ENCODE results near the gene CYB561D1. TPM values are rescaled to one million over a fixed set of nuclear protein-coding genes. Genes with fewer than 3 reads are reported as not detected.

CYB561D1 gene
- total RNA-seq, 2 donors from 2014 or later = 15.8 to 16.5 TPM

DNA sequence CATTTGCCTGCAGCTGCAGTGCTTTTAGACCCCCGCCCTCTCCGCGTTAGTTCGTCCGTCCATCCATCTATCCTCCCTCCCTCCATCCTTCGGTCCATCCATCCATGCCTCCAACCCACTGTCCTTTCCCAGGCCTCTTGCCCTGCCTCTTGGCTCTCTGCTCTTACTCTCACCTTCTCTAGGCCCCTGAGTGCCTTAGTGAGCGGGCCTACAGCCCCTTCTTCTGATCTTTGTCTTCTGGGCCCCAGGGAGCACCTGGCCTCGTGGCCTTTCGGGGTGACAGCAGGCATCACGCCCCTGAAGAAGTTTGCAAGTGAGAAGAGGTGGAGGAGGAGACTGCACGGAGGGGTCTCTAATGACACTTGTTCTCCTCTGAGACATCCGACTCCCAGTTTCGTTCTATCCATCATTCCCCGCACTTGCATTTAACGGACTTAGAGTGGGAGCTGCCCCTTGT is 9.3 kb upstream of the CYB561D1 start:
- H3K4me1 Mint-ChIP-seq (ENCODE audit: low read depth) = peaks cover 56% of the 10 kb centered on the region
- H3K27me3 Mint-ChIP-seq (ENCODE audit: low read depth) = peaks cover 15% of the 10 kb centered on the region
- ATAC-seq (replicated peaks in 1 of 2) = no peak
- H3K27ac Mint-ChIP-seq = peak overlapping the region; percentile 49
- peak overlapping the region; percentile 90 to 98 for H3K4me3 Mint-ChIP-seq
- DNase-seq = no peak
- no peaks in the 10 kb centered on the region for H3K36me3 Mint-ChIP-seq (ENCODE audit: insufficient read depth in 2 of 2)
- no peaks in the 10 kb centered on the region for H3K9me3 Mint-ChIP-seq

DNA sequence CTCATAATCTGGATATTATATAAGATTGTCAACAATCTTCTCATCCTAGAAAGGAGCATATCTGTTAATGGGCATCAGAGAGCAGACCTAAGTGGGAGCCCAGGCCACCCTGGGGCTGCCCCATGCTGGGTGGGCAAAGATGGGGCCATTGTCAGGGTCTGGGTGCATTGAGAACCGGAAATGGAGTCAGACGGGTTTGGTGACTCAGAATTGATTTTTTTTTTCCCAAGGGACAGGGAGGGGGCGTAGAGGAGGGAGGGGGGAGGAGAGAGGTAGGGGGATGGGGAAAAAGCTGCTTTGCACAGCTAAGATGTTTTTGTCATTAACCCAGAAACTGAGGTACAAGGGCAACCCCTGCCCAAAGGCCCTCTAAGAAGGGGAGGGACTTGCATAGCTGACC is 8.9 kb upstream of the CYB561D1 start:
- no peak for DNase-seq
- no peaks in the 10 kb centered on the region for H3K36me3 Mint-ChIP-seq (ENCODE audit: insufficient read depth in 2 of 2)
- peaks cover 11% of the 10 kb centered on the region for H3K27me3 Mint-ChIP-seq (ENCODE audit: low read depth)
- ATAC-seq (replicated peaks in 1 of 2) = no peak
- peak overlapping the region; percentile 49 for H3K27ac Mint-ChIP-seq
- H3K4me1 Mint-ChIP-seq (ENCODE audit: low read depth) = peaks cover 56% of the 10 kb centered on the region
- no peaks in the 10 kb centered on the region for H3K9me3 Mint-ChIP-seq
- H3K4me3 Mint-ChIP-seq = peak overlapping the region; percentile 90 to 98

DNA sequence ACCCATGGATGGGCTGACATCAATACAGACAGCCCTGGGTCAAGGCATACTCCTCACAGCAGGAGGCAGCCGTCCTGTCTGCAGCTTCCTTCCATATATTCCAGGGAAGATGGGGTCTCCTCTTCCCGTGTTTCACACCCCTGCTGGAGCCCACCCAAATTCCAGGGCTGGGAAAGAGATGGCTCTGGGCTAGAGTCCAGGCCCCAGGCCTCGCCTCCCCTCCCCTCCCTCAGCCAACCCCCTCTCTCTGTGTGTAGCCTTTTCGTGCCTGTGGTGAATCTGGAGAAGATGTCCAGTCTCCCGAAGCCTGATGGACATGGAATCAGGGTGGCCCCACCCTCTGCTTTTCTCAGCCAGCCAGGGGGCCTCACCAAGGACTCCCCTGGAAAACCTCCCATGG is 6.6 kb upstream of the CYB561D1 start:
- Mint-ChIP-seq H3K4me3 (no peak overlapping the region), H3K9me3 (no peaks in the 10 kb centered on the region), H3K4me1 (ENCODE audit: low read depth) (peaks cover 40% of the 10 kb centered on the region), H3K27me3 (ENCODE audit: low read depth) (no peaks in the 10 kb centered on the region), H3K27ac (no peak overlapping the region), H3K36me3 (ENCODE audit: insufficient read depth in 2 of 2) (no peaks in the 10 kb centered on the region)
- DNase-seq (no peak), ATAC-seq (replicated peaks in 1 of 2) (no peak)

DNA sequence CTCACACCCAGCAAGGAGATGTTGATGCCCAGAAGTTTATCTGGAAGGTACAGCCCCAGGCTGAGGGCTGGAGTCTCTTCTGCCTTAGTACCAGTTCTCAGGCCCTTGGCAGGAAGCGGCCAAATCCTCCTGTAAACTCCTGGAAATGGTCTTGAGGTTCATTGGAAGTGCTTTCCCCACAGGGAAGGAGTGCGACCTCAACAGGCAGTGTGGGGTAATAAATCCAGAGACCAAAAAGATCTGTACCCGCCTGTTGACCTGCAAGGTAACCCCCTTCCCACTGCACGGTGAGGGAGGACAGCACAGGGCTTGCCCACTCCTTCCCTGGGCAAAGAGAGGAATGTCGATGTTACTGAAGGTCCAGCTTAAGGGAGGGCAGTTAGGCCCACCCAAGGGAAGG is 5.7 kb upstream of the CYB561D1 start:
- H3K27ac Mint-ChIP-seq = no peak overlapping the region
- no peaks in the 10 kb centered on the region for H3K27me3 Mint-ChIP-seq (ENCODE audit: low read depth)
- DNase-seq = no peak
- no peak overlapping the region for H3K4me3 Mint-ChIP-seq
- H3K36me3 Mint-ChIP-seq (ENCODE audit: insufficient read depth in 2 of 2) = no peaks in the 10 kb centered on the region
- ATAC-seq (replicated peaks in 1 of 2) = no peak
- H3K9me3 Mint-ChIP-seq = no peaks in the 10 kb centered on the region
- peaks cover 30% of the 10 kb centered on the region for H3K4me1 Mint-ChIP-seq (ENCODE audit: low read depth)

DNA sequence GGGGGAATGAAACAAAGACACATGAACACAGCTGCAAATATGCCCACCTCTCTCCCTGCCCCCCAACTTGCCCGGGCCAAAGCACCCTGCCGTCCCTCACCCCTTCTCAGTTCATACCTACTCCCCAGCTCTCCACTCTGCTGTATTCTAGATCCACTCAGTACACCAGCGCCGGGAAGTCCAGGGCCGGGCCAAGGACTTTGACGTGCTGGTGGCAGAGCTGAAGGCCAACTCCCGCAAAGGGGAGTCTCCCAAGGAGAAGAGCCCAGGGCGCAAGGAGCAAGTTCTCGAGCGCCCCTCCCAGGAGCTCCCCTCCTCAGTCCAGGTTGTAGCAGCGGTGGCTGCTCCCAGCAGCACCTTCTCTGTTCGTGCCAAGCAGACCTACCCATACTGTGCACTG is 5.2 kb upstream of the CYB561D1 start:
- Mint-ChIP-seq H3K9me3 (no peaks in the 10 kb centered on the region), H3K27ac (no peak overlapping the region), H3K27me3 (ENCODE audit: low read depth) (no peaks in the 10 kb centered on the region), H3K4me3 (no peak overlapping the region), H3K4me1 (ENCODE audit: low read depth) (peaks cover 27% of the 10 kb centered on the region), H3K36me3 (ENCODE audit: insufficient read depth in 2 of 2) (no peaks in the 10 kb centered on the region)
- DNase-seq (no peak), ATAC-seq (replicated peaks in 1 of 2) (no peak)

DNA sequence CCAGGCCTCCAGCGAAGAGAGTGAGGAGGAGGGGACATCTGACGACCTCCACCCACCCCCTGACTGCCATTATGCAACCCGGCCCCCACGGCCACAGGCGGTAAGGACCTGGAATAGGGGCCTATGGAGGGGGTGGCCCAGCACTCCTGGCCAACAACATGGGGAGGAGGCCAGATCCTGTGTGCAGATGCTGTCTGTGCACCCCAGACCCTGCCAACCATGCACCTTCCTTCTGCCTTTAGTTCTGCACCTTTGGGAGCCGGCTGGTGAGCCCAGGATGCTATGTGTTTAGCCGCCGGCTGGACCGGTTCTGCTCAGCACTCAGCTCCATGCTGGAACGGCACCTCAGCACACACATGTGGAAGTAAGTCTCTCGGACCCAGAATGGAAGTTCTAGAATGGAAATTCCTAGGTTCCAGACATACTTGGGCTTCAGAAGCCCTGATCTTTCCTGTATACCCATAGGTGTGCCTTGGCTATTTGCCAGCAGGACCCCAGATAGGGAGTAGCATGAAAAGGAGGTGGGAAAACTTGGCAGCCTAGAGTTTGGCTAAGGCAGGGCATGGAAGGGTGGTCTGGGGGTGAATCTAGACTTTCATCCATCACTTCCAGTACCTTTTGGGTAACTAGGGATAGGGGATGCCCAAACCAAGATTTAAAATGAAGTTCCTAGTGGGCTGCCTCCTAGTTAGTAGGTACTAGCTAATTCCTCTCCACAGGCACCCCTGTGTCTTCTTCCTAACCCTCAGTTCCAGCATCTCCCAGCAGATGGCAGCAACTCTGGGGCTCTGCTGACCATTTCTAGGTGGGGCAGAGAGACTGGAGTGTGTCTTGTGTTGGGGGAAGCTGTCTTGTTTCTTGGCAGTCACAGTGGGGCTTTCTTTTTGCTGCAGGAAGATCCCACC is 3.6 kb upstream of the CYB561D1 start:
- no peak for ATAC-seq (replicated peaks in 1 of 2)
- peak; percentile 71 to 76 for DNase-seq
- Mint-ChIP-seq H3K36me3 (ENCODE audit: insufficient read depth in 2 of 2) (no peaks in the 10 kb centered on the region), H3K4me1 (ENCODE audit: low read depth) (peaks cover 26% of the 10 kb centered on the region), H3K4me3 (no peak overlapping the region), H3K27me3 (ENCODE audit: low read depth) (no peaks in the 10 kb centered on the region), H3K27ac (no peak overlapping the region), H3K9me3 (no peaks in the 10 kb centered on the region)

DNA sequence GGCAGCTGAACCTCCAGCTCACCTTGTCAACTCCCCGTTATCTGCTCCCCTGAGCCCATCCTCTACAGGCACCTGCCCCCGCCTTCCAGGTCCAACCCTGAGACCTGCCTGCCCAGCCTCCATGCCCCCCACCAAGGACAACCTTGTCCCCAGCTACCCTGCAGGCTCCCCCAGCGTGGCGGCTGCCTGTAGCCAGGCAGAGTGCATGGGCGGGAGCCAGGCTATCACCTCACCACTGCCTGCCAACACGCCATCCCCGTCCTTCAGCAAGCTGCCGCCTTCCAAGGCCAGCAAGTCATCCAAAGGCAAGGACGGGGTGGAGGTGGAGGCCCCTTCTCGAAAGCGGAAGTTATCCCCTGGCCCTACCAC is 3.0 kb upstream of the CYB561D1 start:
- no peak for DNase-seq
- Mint-ChIP-seq H3K27ac (no peak overlapping the region), H3K4me1 (ENCODE audit: low read depth) (peaks cover 26% of the 10 kb centered on the region), H3K9me3 (no peaks in the 10 kb centered on the region), H3K36me3 (ENCODE audit: insufficient read depth in 2 of 2) (no peaks in the 10 kb centered on the region), H3K27me3 (ENCODE audit: low read depth) (no peaks in the 10 kb centered on the region), H3K4me3 (no peak overlapping the region)
- ATAC-seq (replicated peaks in 1 of 2) = no peak

DNA sequence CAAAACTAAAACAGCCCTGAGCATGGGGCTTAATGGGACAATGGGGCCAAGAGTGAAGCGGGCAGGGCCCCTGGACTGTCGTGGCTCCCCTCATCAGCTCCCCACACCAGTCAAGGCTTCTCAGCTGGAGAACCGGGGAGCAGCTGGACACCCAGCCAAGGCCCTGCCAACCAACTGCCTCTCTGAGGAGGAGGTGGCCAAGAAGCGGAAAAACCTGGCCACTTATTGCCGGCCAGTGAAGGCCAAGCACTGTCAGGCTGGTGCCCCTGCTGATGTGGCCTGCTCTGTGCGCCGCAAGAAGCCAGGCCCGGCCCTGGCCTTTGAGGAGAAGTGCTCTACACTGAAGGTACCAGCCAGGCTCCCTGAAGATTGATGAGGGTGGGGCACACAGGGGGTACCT is 2.5 kb upstream of the CYB561D1 start:
- Mint-ChIP-seq H3K9me3 (no peaks in the 10 kb centered on the region), H3K4me3 (no peak overlapping the region), H3K4me1 (ENCODE audit: low read depth) (peaks cover 27% of the 10 kb centered on the region), H3K27me3 (ENCODE audit: low read depth) (no peaks in the 10 kb centered on the region), H3K36me3 (ENCODE audit: insufficient read depth in 2 of 2) (peaks cover 0 to 2% of the 10 kb centered on the region in 2 donors), H3K27ac (no peak overlapping the region)
- ATAC-seq (replicated peaks in 1 of 2) = no peak
- DNase-seq = no peak

DNA sequence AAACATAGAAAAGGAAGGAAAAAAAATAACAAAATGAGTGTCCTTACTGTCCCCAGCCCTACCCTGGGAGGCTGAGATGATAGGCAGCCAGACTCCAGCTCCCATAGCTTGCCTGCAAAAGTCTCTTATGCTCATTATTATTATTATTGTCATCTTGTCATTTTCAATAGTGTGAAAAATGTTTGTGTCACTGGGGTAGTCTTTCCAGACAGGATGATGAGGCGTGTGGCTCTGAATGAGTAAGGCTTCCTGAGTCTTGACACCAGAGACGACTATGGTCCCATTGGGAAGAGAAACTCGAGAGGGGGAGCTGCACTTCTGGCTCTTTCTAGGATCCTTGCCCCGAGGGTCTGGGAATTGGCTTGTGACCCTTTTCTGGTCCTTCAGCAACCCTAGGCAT is 1.1 kb upstream of the CYB561D1 start:
- H3K9me3 Mint-ChIP-seq = no peaks in the 10 kb centered on the region
- DNase-seq (no peak), ATAC-seq (replicated peaks in 1 of 2) (no peak)
- no peaks in the 10 kb centered on the region for H3K27me3 Mint-ChIP-seq (ENCODE audit: low read depth)
- no peak overlapping the region for H3K4me3 Mint-ChIP-seq
- peaks cover 31% of the 10 kb centered on the region for H3K4me1 Mint-ChIP-seq (ENCODE audit: low read depth)
- peaks cover 0 to 3% of the 10 kb centered on the region in 2 donors for H3K36me3 Mint-ChIP-seq (ENCODE audit: insufficient read depth in 2 of 2)
- H3K27ac Mint-ChIP-seq = no peak overlapping the region

DNA sequence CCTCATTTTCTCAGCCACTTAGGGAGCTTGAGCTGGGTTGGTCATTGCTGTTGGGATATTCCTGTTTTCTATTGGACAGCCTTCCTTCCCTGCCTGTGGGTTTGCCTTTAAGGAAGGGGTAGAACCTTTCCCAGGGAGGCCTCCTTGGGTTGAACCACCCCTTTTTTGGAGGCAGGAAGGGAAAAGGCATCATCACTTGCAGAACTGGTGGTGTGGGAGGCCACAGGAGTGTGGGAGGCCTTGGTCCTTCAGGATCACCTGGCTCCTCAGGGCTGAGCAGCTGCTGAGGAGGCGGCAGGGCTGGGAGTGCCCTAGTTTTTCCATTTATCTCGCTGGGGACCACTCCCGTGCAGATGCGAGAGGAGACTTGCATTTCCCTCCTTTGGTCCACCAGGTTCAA is 667 bp upstream of the CYB561D1 start:
- no peaks in the 10 kb centered on the region for H3K27me3 Mint-ChIP-seq (ENCODE audit: low read depth)
- H3K36me3 Mint-ChIP-seq (ENCODE audit: insufficient read depth in 2 of 2) = peaks cover 0 to 3% of the 10 kb centered on the region in 2 donors
- peak overlapping the region in 1 of 2 donors; percentile 90 for H3K4me3 Mint-ChIP-seq
- H3K9me3 Mint-ChIP-seq = no peaks in the 10 kb centered on the region
- DNase-seq (no peak), ATAC-seq (replicated peaks in 1 of 2) (no peak)
- no peak overlapping the region for H3K27ac Mint-ChIP-seq
- H3K4me1 Mint-ChIP-seq (ENCODE audit: low read depth) = peaks cover 35% of the 10 kb centered on the region

DNA sequence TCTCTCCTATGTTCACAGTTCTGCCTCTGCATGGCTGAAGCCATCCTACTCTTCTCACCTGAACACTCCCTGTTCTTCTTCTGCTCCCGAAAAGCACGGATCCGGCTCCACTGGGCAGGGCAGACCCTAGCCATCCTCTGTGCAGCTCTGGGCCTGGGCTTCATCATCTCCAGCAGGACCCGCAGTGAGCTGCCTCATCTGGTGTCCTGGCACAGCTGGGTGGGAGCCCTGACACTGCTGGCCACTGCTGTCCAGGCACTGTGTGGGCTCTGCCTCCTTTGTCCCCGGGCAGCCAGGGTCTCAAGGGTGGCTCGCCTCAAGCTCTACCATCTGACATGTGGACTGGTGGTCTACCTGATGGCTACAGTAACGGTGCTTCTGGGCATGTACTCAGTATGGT is 1.8 kb downstream of the CYB561D1 start:
- Mint-ChIP-seq H3K4me3 (peak overlapping the region; percentile 3 to 59), H3K36me3 (ENCODE audit: insufficient read depth in 2 of 2) (peaks cover 0 to 3% of the 10 kb centered on the region in 2 donors), H3K27me3 (ENCODE audit: low read depth) (no peaks in the 10 kb centered on the region), H3K9me3 (no peaks in the 10 kb centered on the region), H3K27ac (peak overlapping the region; percentile 66), H3K4me1 (ENCODE audit: low read depth) (peaks cover 60% of the 10 kb centered on the region)
- ATAC-seq (replicated peaks in 1 of 2) = no peak
- DNase-seq = no peak

DNA sequence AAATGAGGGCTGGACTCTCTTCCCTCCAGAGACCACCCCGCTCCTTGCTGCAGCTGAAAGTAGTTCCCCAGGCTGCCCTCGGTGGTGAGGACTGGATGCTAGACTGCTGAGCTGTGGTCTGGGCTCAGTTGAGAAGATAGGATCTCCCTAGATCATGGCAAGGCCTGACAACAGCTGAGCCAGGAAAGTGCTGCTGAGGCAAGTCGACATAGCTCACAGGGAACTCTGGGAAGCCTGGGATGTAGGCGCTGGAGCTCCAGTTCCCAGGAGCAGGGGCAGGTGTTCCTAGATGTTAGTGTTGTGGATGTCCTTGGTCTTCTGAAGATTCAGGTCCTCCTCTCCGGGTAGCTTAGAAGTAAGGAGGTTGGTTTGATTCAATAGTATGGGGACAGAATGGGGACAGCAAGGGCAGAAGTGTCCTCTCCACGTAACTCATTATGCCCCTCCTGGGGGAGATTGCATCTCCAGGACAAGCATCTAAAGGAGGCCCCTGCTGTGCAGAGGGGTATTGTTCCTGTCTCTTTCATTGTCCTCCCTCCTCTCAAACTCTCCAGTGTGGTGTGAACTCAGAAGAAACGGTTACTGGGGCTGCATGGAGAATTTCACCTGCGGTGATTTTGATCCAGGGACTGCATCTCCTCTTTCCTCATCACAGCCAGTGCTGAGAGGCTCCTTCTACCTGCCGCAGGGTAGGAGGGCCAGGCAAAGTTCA is 3.7 kb downstream of the CYB561D1 start:
- Mint-ChIP-seq H3K27ac (peak overlapping the region; percentile 58), H3K9me3 (no peaks in the 10 kb centered on the region), H3K36me3 (ENCODE audit: insufficient read depth in 2 of 2) (peaks cover 0 to 5% of the 10 kb centered on the region in 2 donors), H3K27me3 (ENCODE audit: low read depth) (no peaks in the 10 kb centered on the region), H3K4me1 (ENCODE audit: low read depth) (peaks cover 79% of the 10 kb centered on the region), H3K4me3 (peak overlapping the region; percentile 8 to 59)
- DNase-seq (no peak), ATAC-seq (replicated peaks in 1 of 2) (no peak)

DNA sequence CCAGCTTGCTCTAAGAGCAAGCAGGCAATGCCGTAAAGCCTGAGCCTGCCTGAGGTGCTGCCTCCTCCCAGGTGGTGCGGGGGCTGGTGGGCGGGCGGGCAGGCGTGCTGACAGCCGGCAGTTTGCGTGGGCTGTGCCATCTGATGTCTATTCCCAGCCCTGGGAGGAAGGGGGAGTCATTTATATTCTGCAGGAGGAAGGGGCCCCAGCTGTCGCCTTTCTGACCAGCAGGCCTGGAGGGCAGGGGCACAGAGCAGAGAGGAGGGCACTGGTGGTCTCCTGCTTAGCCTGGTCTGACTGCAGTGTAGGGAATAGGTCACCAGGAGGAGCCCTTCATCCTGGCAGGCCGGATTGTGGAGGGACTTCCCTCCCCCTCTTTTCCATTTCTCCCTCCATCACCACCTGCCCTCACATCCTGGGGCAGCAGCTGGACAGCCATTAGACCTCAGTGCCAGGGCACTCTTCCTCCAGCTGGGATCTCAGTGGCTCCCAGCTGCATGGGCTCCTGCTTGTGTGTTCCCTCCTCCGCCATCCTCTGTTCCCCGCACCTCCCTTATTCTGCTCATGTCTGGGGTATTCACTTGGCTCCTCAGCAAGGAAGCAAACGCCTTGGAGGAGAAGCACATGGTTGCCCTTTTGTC is 4.4 kb downstream of the CYB561D1 start:
- ATAC-seq (replicated peaks in 1 of 2) (no peak), DNase-seq (peak in 1 of 2 donors; percentile 39)
- H3K9me3 Mint-ChIP-seq = no peaks in the 10 kb centered on the region
- peaks cover 0 to 5% of the 10 kb centered on the region in 2 donors for H3K36me3 Mint-ChIP-seq (ENCODE audit: insufficient read depth in 2 of 2)
- H3K27me3 Mint-ChIP-seq (ENCODE audit: low read depth) = no peaks in the 10 kb centered on the region
- H3K27ac Mint-ChIP-seq = no peak overlapping the region
- H3K4me1 Mint-ChIP-seq (ENCODE audit: low read depth) = peaks cover 85% of the 10 kb centered on the region
- H3K4me3 Mint-ChIP-seq = peak overlapping the region in 1 of 2 donors; percentile 59
